ENCODE data around the gene POU6F2. TPM values are rescaled to one million over a fixed set of nuclear protein-coding genes. Genes with fewer than 3 reads are reported as not detected.
"Not testable (repeated sequence)": the region's sequence is repeated elsewhere in the genome, so short reads cannot be mapped to it uniquely, and the experiment has no call there.

The POU6F2 gene
- total RNA-seq, 1 donor from 2014 or later = 0.24 TPM

DNA sequence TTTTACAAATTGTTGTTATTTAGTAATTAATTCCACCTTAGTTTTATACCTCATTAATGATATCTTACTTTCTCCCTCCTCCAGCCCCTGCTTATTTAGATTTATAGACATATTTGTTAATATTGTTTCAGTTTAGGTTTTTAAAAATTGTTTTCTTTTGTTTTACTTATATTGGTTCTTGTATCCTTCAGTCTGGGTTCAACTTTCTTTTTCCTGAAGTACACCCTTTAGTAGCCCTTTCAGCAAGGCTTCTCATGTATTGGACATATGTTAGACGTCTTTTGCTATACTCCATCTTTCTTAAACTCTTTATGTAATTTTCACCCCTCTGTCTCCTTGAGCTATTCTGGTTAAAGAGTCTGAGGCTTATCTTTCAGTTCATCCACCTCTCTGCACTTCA lies 12.8 kb upstream of the POU6F2 start:
- intact Hi-C loops (cut with DNase I) = no loop called here
- ATAC-seq = no peak
- no peak for DNase-seq (ENCODE audit: missing footprints)

DNA sequence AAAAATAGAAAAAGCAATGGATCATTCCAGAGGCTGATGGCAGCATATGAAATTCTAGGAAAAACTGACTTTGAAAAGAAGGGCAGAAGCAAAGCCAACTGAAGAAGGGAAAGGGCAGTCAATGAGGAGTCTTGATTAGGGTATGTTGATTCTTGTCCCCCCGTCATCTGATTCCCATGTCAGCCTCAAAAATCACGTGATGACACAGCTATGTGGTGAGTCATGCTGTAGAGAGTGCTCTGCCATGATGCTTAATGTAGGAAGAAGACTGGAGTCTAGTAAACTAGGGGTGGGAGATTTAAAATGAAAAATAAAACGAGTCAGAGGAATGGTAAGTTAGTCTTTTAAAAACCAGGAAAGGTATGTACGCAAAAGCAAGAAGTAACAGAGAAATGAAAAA lies 3.9 kb upstream of the POU6F2 start:
- intact Hi-C loops (cut with DNase I) = no loop called here
- no peak for DNase-seq (ENCODE audit: missing footprints)
- no peak for ATAC-seq

GRCh38 chr7:38975944-38976392 lies 1.7 kb upstream of the POU6F2 start:
- DNase-seq (ENCODE audit: missing footprints) = peak; percentile 50
- intact Hi-C loops (cut with DNase I) = no loop called here
- ATAC-seq = no peak

GRCh38 chr7:38978491-38978890 lies 782 bp downstream of the POU6F2 start:
- intact Hi-C loops (cut with DNase I) = no loop called here

DNA sequence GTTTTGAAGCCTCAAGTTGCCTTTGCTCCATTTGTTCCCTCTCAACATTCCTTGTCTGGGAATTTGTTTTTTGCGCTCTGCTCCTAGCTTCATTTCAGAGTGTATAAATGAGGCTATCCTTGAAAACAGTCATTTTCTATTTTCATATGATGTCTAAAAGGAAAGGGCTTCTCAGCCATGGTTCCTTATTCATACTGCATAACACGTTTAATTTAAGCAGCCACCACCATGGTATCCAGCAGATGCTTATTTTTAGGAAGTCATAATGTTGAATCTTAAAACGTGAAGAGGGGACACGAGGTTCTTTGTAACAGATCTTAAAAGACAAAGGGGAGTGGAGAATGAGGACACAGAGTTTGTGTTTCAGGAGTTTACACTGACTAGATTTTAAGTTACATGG lies 14.5 kb downstream of the POU6F2 start:
- intact Hi-C loops (cut with DNase I) = no loop called here

More at GRCh38 chr7:38978491-38978890, 782 bp downstream of the POU6F2 start:
- ATAC-seq (no peak), DNase-seq (ENCODE audit: missing footprints) (no peak)

DNA sequence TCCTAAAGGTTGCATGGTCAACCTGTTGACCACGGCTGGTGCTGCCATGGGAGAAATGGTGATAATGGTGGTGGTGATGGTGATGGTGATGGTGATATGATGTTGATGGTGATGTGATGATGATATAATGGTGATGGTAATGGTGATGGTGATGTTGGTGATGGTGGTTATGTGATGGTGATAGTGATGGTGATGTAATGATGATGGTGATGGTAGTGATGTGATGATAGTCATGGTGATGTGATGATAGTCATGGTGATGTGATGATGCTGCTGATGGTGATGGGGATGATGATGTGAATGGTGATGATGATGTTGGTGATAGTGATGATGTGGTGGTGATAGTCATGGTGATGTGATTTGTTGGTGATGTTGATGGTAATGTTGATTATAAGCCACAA lies 23.9 kb downstream of the POU6F2 start:
- ATAC-seq (no peak), DNase-seq (ENCODE audit: missing footprints) (no peak)
- intact Hi-C loops (cut with DNase I) = no loop called here

More for the DNA sequence above, 14.5 kb downstream of the POU6F2 start:
- no peak for DNase-seq (ENCODE audit: missing footprints)
- no peak for ATAC-seq

DNA sequence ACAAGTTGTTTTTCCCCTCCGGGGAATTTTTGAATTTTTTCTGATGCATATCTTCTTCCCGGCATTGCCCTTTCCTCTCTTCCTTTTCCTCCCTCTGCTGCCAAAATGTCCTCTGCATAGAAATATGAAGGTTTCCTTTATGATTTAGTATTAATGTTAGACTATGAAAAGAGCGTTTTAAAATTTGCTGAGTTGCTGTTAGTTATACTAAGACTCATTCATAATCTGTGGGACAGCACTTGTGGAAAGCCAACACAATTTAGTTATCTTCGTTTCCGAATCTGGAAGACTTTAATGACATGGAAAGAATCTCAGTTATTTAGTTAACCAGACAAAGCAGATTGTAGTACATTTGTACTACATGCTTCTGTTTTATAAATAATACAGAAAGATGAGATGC lies 25.0 kb downstream of the POU6F2 start:
- intact Hi-C loops (cut with DNase I) = no loop called here
- DNase-seq (ENCODE audit: missing footprints) (no peak), ATAC-seq (no peak)

DNA sequence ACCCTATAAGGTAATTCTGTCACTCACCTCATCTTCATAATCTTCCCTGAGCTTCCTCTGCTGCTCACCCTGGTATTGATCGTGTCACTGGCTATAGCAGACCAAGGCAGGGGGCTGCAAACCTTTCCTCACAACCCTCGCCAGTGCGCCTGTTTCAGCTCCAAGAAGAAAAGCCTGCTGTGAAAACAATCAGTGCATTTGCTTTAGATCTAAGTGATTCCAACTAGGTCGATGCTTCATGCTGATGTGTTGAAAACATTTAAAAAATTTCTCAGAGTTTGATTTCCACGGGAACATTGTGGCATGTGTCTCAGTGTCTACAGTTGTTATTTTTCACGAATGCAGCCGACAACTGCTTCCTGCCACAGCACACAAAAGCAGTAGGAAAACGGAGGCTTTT lies 27.3 kb downstream of the POU6F2 start:
- DNase-seq (ENCODE audit: missing footprints) (no peak), ATAC-seq (no peak)
- intact Hi-C loops (cut with DNase I) = no loop called here

GRCh38 chr7:39005461-39005860 lies 27.8 kb downstream of the POU6F2 start:
- DNase-seq (ENCODE audit: missing footprints) (no peak), ATAC-seq (no peak)
- intact Hi-C loops (cut with DNase I) = no loop called here

GRCh38 chr7:39013049-39013939 lies 35.6 kb downstream of the POU6F2 start:
- DNase-seq (ENCODE audit: missing footprints); intact Hi-C loops (cut with DNase I); ATAC-seq: not testable (repeated sequence)

DNA sequence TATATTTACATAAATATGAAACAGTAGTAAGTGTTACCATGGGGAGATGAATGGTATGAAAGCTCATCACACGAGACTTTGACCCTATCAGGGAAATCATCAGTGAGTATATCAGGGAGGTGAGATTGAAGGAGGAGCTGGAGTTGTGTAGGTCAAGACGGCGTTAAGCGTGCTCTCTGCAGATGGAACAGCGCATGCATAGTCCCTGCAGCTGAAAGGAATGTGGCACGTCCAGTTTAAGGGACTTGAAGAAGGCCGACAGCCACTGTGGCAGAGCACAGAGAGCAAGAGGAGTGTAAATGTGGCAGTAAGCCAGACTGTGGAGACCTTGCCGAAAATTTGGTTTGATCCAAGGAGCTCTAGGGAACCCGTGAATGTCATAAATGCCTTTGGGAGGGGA lies 38.9 kb downstream of the POU6F2 start:
- no peak for DNase-seq (ENCODE audit: missing footprints)
- ATAC-seq = no peak
- intact Hi-C loops (cut with DNase I) = no loop called here

GRCh38 chr7:39017369-39017915 lies 39.7 kb downstream of the POU6F2 start:
- ATAC-seq = no peak
- no peak for DNase-seq (ENCODE audit: missing footprints)
- intact Hi-C loops (cut with DNase I) = no loop called here

DNA sequence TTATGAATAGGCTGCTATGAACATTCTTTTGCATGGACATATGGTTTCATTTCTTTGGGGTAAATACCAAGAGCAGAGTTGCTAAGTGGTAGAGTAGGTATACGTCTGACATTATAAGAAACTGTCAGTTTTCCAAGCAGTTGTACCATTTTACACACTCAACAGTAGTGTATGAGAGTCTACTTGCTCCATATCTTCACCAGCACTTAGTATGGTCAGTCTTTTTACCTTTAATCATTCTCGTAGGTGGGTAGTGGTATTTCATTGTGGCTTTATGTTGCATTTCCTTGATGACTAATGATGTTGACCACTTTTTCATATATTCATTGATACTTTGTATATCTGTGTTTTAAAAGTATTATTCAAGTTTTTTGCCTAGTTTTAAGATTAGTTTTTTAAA lies 45.1 kb downstream of the POU6F2 start:
- ATAC-seq (no peak), DNase-seq (ENCODE audit: missing footprints) (no peak)
- intact Hi-C loops (cut with DNase I) = no loop called here

DNA sequence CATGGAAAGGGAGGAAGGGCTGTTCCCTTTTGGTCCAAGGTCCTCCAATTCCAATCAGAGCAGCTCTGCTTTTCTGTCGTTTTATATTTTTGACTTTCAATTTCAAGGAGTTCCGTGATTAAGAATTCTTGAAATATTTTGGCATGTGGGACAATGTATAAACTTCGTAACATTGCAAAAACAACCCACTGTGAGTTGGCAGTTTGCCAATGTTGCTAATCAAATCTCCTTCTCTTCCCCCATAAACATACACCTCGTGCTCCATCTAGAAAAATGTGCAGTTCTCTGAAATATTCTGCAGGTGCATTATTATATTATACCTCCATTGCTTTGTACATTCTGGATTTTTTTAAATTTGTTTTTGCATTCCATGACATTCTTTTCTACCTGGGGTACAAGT lies 49.8 kb downstream of the POU6F2 start:
- ATAC-seq (no peak), DNase-seq (ENCODE audit: missing footprints) (no peak)
- intact Hi-C loops (cut with DNase I) = no loop called here

- ATAC-seq (no peak), DNase-seq (ENCODE audit: missing footprints) (no peak)
- intact Hi-C loops (cut with DNase I) = no loop called here
These were observed 56.3 kb downstream of the POU6F2 start for GRCh38 chr7:39033885-39034624.

- intact Hi-C loops (cut with DNase I) = no loop called here
- ATAC-seq (no peak), DNase-seq (ENCODE audit: missing footprints) (no peak)
These were observed 57.4 kb downstream of the POU6F2 start for GRCh38 chr7:39035156-39035555.

- intact Hi-C loops (cut with DNase I) = no loop called here
- ATAC-seq (no peak), DNase-seq (ENCODE audit: missing footprints) (no peak)
These were observed 58.2 kb downstream of the POU6F2 start for GRCh38 chr7:39035903-39036302.

- DNase-seq (ENCODE audit: missing footprints) = no peak
- intact Hi-C loops (cut with DNase I) = no loop called here
- ATAC-seq = no peak
These were observed 65.0 kb downstream of the POU6F2 start for GRCh38 chr7:39042670-39043069.

GRCh38 chr7:39043531-39043930 lies 65.8 kb downstream of the POU6F2 start:
- DNase-seq (ENCODE audit: missing footprints) = no peak
- intact Hi-C loops (cut with DNase I) = no loop called here
- ATAC-seq = no peak

GRCh38 chr7:39044489-39044888 lies 66.8 kb downstream of the POU6F2 start:
- DNase-seq (ENCODE audit: missing footprints) (no peak), ATAC-seq (no peak)
- intact Hi-C loops (cut with DNase I) = no loop called here

Measured in Right ventricle myocardium inferior (tissue), 1 donor.